Nephron progenitor cell (in vitro differentiated cells): ENCODE results near the gene CENATAC.
"Not testable (repeated sequence)": the region's sequence is repeated elsewhere in the genome, so short reads cannot be mapped to it uniquely, and the experiment has no call there.

Experiments used
- DNase-seq: peaks from one replicate; pipeline ENCODE4 v3.0.0; 2021
- H3K27ac Mint-ChIP-seq: 2 replicates; pipeline ENCODE4 v1.8.0; 2021; ENCODE audit warnings: mild to moderate bottlenecking, moderate library complexity, mixed read lengths
- H3K27me3 Mint-ChIP-seq: 2 replicates; pipeline ENCODE4 v1.8.0; 2021; ENCODE audit warnings: mild to moderate bottlenecking, low read depth, mixed read lengths; ENCODE audit not compliant: poor library complexity
- H3K36me3 Mint-ChIP-seq: 2 replicates; pipeline ENCODE4 v1.8.0; 2021; ENCODE audit warnings: low read depth, mixed read lengths
- H3K4me1 Mint-ChIP-seq: 2 replicates; pipeline ENCODE4 v1.8.0; 2021; ENCODE audit warnings: mixed read lengths
- H3K4me3 Mint-ChIP-seq: 2 replicates; pipeline ENCODE4 v1.8.0; 2021; ENCODE audit warnings: mild to moderate bottlenecking, moderate library complexity, mixed read lengths
- H3K9me3 Mint-ChIP-seq: 2 replicates; pipeline ENCODE4 v1.8.0; 2021; ENCODE audit warnings: mild to moderate bottlenecking, moderate library complexity, mixed read lengths
- TF ChIP-seq, protein P1 (sequence below): fragments of 200-600 bp; sonication (generic); IDR thresholded peaks from 2 replicates; pipeline ENCODE4 v1.5.0; 2021; ENCODE audit warnings: antibody characterized with exemption

The CENATAC gene

DNA sequence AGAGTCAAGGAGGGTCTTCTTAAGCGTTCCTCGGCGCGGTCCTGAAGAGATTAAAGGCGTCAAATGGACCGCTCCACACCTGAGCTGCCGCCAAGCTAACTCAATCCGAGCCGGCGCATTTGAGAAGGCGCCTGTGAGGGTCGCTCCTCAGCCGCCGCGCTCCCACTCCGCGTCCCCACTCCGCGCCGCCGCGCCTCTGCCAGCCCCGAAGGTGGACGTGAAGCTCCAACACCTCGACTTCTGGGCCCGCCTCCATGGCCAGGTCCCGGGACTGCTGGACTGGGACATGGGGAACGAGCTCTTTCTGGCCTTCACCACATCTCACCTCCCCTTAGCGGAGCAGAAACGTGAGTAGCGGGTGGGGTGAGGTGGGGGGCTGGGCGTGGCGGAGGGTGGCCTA, 26.3 kb upstream of the CENATAC start, which contains the start of gene FOXR1:
Gene FOXR1 (plus strand): TSS at position 116 of the 400 bp plus-strand sequence. CDS start 171 bp downstream, at position 287.
- no peak within 1 kb of the TSS for H3K27ac Mint-ChIP-seq

DNA sequence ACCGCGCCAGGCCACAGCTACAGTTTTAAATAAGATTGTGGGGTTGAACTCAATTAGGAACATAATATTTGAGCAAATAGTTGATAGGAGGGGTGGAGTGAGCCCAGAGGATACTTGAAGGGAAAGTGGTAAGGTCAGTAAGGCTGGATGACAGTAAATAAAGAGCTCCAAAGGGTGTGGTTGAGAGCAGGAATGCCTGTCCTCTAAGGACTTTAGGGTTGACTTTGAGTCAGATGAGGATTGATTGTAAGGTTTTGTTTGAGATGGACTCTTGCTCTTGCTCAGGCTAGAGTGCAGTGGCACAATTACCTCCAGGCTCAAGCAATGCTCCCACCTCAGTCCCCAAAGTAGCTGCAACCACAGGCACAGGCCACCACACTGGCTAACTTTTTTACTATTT, 24.0 kb upstream of the CENATAC start:
- H3K4me1 Mint-ChIP-seq: peaks cover 11% of the 10 kb centered on the region
- H3K27ac Mint-ChIP-seq: no peak overlapping the region
- no peaks in the 10 kb centered on the region for H3K36me3 Mint-ChIP-seq
- TF ChIP-seq, protein P1, sequence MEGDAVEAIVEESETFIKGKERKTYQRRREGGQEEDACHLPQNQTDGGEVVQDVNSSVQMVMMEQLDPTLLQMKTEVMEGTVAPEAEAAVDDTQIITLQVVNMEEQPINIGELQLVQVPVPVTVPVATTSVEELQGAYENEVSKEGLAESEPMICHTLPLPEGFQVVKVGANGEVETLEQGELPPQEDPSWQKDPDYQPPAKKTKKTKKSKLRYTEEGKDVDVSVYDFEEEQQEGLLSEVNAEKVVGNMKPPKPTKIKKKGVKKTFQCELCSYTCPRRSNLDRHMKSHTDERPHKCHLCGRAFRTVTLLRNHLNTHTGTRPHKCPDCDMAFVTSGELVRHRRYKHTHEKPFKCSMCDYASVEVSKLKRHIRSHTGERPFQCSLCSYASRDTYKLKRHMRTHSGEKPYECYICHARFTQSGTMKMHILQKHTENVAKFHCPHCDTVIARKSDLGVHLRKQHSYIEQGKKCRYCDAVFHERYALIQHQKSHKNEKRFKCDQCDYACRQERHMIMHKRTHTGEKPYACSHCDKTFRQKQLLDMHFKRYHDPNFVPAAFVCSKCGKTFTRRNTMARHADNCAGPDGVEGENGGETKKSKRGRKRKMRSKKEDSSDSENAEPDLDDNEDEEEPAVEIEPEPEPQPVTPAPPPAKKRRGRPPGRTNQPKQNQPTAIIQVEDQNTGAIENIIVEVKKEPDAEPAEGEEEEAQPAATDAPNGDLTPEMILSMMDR: no peak
- no peak overlapping the region for H3K4me3 Mint-ChIP-seq
- H3K27me3 Mint-ChIP-seq: peaks cover 29% of the 10 kb centered on the region
- peaks cover 12% of the 10 kb centered on the region for H3K9me3 Mint-ChIP-seq
- no peak for DNase-seq

More for the DNA sequence above, 26.3 kb upstream of the CENATAC start, which contains the start of gene FOXR1:
- Mint-ChIP-seq H3K4me3 (no peak within 1 kb of the TSS), H3K4me1 (no peaks in the 10 kb centered on the region), H3K9me3 (peaks cover 12% of the 10 kb centered on the region), H3K27me3 (peaks cover 29% of the 10 kb centered on the region), H3K36me3 (no peaks in the 10 kb centered on the region)
- DNase-seq: no peak
- TF ChIP-seq, protein P1: no peak

DNA sequence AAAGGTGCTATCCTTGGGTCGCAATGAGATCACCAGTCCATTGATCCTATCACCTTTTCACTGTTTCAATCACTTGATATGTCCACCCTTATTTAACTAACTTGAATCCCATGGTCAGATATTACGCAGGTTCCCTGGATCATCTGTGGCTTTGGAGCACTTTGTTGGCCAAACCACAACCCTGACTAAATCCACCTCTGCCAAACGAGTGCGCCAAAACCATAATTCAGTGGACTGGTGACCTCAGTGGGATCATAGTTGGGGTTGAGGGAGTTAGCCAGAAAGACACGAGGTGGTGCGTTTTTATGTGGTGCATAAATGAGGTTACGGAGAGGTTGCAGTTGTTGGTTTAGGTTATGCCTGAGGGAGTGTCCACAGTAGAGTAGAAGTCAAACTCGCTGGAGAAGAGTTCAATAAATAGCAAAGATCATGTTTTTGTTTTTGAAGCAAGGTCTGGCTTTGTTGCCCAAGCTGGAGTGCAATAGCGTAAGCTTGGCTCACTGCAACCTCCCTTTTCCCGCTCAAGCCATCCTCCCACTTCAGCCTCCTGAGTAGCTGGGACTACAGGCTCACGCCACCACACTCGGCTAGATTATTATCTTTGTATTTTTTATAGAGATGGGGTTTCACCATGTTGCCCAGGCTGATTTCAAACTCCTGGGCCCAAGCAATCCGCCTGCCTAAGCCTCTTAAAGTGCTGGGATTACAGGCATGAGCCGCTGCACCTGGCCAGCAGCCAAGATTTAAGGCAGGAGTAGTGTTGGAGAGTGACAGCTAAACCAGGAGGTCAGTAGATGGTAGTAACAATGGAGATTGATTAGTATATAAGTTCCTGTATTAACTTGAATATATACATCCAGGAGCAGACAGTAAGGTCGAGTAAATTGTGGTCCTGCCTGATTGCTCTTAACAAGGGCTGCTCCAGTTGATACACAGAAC, 21.9 kb upstream of the CENATAC start:
- Mint-ChIP-seq H3K27ac (no peak overlapping the region), H3K36me3 (no peaks in the 10 kb centered on the region), H3K9me3 (peaks cover 9% of the 10 kb centered on the region), H3K4me3 (no peak overlapping the region), H3K27me3 (peaks cover 19% of the 10 kb centered on the region), H3K4me1 (peaks cover 30% of the 10 kb centered on the region)
- TF ChIP-seq, protein P1: no peak
- DNase-seq: no peak

DNA sequence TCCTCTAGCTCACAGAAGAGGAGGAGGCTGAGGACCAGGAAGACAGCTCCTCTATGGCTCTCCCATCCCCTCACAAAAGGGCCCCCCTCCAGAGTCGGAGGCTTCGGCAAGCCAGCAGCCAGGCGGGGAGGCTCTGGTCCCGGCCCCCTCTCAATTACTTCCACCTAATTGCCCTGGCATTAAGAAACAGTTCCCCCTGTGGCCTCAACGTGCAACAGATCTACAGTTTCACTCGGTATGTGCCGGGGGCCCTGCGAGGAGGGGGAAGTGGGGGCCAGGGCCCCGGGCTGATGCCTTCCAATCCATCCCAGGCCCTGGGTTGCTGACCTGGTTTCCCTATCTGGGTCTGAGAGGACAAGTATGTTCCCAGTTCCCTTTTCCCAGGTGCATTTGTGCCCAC, 18.5 kb upstream of the CENATAC start:
- DNase-seq: no peak
- H3K4me3 Mint-ChIP-seq: no peak overlapping the region
- no peaks in the 10 kb centered on the region for H3K9me3 Mint-ChIP-seq
- no peaks in the 10 kb centered on the region for H3K36me3 Mint-ChIP-seq
- peaks cover 30% of the 10 kb centered on the region for H3K4me1 Mint-ChIP-seq
- TF ChIP-seq, protein P1: no peak
- peaks cover 20% of the 10 kb centered on the region for H3K27me3 Mint-ChIP-seq
- H3K27ac Mint-ChIP-seq: no peak overlapping the region

DNA sequence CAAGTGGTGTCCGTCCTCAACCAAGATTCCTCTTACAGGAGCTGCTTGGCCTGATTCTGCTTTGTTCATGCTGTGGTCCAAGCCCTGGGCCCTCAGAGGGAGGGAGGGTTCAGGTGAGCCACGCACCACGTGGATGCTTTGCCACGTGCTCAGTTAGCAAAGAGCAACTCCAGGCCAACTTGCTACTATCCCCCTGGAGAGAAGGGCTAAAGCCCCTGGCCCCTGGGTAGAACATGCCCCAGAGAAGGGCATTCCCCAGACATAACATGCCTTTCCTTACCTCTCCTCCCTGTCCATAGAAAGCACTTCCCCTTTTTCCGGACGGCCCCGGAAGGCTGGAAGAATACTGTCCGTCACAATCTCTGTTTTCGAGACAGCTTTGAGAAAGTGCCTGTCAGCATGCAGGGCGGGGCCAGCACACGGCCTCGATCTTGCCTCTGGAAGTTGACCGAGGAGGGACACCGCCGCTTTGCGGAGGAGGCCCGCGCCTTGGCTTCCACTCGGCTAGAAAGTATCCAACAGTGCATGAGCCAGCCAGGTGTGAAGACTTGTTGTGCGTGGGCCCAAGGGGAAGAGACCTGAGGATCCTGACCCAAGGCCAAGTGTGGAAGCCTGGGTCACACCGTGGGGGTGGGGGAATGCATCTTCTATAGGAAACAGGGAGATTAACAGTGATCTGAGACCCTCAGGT, 17.6 kb upstream of the CENATAC start:
- peaks cover 13% of the 10 kb centered on the region for H3K27me3 Mint-ChIP-seq
- H3K4me3 Mint-ChIP-seq: peak overlapping the region; percentile 23
- TF ChIP-seq, protein P1: no peak
- no peak for DNase-seq
- H3K4me1 Mint-ChIP-seq: peaks cover 30% of the 10 kb centered on the region
- no peak overlapping the region for H3K27ac Mint-ChIP-seq
- H3K9me3 Mint-ChIP-seq: no peaks in the 10 kb centered on the region
- no peaks in the 10 kb centered on the region for H3K36me3 Mint-ChIP-seq

DNA sequence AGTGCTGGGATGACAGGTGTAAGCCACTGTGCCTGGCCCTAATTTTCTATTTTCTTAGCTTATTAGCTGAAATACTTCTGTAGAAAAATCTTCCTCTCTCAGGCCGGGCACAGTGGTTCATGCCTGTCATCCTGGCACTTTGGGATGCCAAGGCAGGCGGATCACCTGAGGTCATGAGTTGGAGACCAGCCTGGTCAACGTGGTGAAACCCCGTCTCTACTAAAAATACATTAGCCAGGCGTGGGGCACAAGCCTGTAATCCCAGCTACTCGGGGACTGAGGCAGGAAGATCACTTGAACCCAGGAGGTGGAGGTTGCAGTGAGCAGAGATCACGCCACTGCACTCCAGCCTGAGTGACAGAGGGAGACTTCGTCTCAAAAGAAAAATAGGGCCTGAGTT, 13.6 kb upstream of the CENATAC start:
- H3K27ac Mint-ChIP-seq, H3K4me3 Mint-ChIP-seq, H3K27me3 Mint-ChIP-seq, DNase-seq, H3K36me3 Mint-ChIP-seq, H3K9me3 Mint-ChIP-seq: not testable (repeated sequence)
- H3K4me1 Mint-ChIP-seq: peaks cover 16% of the 10 kb centered on the region
